MV-4-11 (cell line): ENCODE data around the gene RNF212B.
A peak's percentile ranks its signal among the peaks of the same experiment; 100 is the strongest.
"Not testable (repeated sequence)": the region's sequence is repeated elsewhere in the genome, so short reads cannot be mapped to it uniquely, and the experiment has no call there.

Experiments
- DNase-seq: peaks from one replicate; lab custom pipeline; 2025; lab: John Stamatoyannopoulos, UW

Gene RNF212B

GRCh38 chr14:23237772-23238594 is at the start of gene RNF212B:
TSS of gene RNF212B (plus strand) at chr14:23237936. CDS start at chr14:23240346, 2,410 bp downstream.
- peak; percentile 71 for DNase-seq

GRCh38 chr14:23193432-23193831 is 44.3 kb upstream of the RNF212B start:
- no peak for DNase-seq

DNA sequence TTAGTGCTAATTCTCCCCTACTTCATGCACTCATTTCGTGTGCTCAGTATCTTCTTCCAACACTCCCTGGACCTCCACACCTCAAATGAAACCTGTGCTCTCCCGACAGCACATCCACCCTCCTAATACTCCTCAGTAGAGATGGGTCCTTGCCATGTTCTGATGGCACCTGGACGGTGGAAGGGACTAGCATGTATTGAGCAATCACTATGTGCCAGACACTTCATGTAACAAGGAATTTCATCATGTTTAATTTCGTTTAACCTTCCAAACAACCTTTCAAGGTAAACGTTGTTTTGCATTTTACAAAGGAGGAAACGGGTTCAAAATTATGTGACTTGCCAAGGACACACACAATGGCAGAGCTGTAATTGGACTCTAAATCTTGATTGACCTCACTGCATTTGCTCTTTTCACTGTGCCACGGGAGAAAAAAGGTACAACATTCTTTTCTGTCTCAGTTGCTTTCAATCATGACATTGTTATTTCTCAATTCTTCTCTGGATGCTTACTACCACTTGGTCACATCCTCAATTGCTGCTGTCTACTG is 42.1 kb upstream of the RNF212B start:
- DNase-seq, result no peak

DNA sequence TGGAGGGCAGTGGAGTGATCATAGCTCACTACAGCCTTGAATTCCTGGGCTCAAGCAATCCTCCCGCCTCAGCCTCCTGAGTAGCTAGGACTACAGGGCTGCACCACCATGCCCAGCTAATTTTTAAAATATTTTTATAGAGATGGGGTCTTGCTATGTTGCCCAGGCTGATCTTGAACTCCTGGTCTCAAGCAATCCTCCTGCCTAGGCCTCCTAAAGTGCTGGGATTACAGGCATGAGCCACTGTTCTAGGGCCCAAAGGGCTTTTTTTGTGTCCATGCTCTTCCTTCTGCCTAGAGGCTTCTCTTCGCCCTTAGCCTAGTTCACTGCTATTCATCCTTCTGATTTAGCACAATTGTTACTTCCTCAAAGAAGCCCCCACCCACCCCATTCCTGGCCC is 41.2 kb upstream of the RNF212B start:
- DNase-seq, result not testable (repeated sequence)

- not testable (repeated sequence) for DNase-seq
Observed at GRCh38 chr14:23199141-23199540, 38.6 kb upstream of the RNF212B start.

GRCh38 chr14:23202001-23202400 is 35.7 kb upstream of the RNF212B start:
- DNase-seq, result no peak

DNA sequence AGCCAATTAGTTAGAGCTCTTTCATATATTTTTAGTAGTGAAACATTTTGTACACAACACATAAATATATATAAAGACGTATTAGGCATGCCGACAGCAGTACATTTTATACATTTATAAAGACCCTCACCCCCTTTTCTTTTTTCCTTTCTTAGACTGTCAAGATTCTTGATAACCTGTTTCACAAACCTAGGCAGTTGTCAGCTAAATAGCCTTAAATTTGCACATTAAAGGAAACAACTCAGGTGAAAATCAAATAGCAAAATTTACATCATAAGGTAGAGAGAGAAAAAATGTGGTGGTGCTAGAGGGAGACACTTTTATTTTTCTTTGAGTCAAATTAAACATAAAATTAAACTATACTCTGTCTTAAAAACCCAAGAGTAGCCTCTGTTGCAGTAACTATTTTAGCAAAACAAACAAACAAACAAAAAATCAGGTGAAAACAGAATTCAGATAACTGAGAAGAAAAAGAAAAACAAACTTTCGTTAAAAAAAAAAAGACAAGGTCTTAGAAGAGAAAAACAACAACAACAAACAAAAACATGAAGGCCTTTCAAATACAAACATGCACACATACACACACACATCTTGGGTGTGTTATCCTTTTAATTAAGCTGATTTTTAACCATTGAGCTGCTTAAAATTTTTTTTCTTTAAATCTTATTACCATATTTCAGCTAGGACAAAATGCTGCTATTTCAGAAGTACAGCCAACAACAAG is 31.2 kb upstream of the RNF212B start:
- DNase-seq, result no peak

DNA sequence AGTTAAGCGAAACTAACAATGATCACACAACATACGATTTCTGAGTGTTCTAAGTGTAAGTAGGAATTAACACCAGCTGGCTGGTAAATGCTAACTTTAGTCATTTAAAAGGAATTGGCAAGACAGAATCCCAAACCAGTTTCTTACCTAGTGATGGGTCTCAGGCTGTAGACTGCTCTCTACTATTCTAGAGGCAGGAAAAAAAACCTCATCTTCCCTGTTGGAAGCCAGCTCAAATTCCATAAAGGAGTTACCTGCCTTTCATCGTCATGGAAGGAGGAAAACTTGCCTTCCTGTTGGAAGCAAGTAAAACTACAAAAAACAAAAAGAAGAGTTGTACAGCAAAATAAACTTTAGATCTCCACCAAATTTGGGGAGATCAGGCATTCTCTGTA is 30.6 kb upstream of the RNF212B start:
- no peak for DNase-seq

DNA sequence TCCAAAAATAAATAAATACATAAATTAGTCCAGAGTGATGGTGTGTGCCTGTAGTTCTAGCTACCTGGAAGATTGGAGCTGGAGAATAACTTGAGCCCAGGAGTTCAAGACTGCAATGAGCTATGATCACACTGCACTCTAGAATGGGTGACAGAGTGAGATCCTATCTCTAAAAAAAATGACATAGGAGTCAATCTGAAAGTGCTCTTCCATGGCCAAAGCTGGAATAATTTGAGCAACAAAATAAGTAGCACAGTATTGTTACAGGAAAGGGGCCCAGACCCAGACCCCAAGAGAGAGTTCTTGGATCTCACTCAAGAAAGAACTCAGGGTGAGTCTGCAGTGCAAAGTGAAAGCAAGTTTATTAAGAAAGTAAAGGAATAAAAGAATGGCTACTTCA is 29.4 kb upstream of the RNF212B start:
- DNase-seq, result no peak

DNA sequence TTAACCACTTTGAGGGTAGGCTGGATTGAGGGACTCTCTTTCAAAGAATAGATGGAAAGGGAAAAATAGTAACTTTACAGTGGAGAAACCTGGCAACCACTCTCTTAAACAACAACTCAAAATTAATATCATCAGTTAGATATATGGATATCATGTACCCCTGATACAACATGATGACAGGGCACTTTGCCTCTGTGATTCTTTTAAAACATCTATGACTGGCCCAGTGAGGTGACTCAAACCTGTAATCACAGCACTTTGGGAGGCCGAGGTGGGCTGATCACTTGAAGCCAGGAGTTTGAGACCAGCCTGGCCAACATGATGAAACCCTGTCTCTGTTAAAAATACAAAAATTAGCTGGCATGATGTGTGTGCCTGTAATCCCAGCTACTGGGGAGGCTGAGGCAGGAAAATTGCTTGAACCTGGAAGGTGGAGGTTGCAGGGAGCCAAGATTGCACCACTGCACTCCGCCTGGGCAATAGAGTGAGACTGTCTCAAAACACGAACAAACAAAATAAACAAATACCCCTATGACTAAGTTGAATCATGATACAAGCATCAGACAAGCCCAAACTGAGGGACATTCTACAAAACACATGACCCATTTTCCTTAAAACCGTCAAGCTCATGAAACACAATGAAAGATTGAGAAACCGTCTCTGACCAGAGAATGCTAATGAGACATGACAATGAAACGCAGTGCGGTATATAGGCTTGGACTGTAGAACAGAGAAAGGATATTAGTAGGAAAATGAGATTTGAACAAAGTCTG is 27.9 kb upstream of the RNF212B start:
- no peak for DNase-seq

DNA sequence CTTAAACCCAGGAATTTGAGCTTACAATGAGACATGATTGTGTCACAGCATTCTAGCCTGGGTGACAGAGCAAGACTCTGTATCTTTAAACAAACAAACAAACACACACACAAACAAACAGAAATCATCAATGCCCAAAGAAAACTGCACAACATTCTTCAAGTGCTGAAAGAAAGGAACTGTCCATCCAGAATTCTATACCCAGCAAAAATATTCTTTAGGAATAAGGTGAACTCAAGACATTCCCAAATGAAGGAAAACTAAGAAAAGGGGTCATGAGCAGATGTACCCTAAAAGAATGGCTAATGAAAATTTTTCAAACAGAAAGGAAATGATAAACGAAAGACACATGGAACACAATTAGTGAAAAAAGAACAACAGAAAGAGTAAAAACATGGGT is 22.3 kb upstream of the RNF212B start:
- DNase-seq, result no peak

DNA sequence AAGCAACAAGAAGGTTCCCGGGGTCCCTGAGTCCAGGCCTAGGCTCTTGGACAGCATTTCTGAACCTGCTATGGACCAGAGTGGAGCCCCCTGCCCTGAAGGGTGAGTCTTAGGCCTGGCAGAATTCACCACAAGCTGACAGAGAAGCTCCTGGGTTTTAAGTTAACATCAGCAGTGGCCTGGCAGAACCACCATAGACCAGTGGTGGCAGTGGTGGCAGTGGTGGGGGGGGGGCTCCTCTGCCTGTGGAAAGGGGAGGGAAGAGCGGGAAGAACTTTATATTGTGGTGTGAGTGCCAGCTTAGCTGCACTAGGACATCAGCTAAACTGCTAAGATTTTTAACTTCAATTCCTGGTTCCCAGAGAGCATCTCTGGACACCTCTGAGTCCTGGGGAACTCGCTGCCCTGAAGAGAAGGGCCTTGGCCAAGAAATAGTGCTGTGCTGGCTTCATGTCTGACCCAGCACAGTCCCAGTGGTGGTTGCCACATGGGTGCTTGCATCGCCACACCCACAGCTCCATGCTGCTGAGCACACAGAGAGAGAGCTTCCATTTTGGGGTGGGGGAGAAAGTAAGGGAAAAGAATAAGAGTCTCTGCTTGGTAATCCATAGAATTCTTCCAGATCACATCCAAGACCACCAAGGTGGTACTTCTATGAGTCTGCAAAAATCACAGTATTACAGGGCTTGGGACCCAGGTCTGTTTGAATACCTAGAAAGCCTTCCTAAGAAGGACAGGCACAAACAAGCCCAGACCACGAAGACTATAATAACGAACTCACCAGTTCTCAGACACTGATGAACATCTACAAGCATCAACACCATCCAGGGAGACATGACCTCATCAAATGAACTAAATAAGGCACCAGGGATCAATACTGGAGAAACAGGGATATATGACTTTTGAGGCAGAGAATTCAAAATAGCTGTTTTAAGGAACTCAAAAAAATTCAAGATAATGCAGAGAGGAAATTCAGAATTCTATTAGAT is 20.4 kb upstream of the RNF212B start:
- DNase-seq, result no peak

GRCh38 chr14:23219075-23219474 is 18.7 kb upstream of the RNF212B start:
- no peak for DNase-seq

DNA sequence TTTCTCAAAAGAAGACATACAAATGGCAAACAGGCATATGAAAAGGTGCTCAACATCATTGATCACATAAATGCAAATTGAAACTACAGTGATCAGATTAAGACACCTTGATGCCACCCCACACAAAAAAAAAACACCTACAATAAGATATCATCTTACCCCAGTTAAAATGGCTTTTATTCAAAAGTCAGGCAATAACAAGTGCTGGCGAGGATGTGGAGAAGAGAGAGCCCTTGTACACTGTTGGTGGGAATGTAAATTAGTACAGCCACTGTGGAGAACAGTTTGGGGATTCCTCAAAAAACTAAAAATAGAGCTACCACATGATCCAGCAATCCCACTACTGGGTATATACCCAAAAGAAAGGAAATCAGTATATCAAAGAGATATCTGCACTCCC is 12.8 kb upstream of the RNF212B start:
- not testable (repeated sequence) for DNase-seq

DNA sequence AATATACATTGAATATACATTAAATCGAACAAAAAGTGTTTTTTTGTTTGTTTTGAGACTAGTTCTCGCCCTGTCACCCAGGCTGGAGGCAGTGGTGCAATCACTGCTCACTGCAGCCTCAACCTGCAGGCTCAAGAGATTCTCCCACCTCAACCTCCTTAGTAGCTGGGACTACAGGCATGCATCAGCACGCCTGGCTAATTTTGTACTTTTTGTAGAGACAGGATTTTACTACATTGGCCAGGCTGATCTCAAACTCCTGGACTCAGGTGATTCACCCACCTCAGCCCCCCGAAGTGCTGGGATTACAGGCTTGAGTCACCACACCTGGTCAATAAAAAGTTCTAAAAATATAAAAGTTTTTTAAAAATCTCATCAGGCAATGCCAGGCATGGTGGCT is 10.2 kb upstream of the RNF212B start:
- no peak for DNase-seq

DNA sequence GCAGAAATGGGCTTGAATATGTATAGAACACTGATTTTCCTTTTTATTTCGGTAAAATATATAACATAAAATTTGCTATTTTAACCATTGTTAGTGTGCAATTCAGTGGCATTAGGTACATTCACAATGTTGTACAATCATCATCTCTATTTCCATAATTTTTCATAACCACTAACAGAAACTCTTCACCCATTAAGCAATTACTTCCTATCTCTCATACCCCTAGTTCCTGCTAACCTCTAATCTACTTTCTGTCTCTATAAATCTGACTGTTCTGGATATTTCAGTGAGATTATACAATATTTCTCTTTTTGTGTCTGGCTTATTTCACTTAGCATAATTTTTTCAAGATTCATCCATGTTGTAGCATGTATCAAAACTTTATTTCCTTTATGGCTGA is 8.9 kb upstream of the RNF212B start:
- peak; percentile 30 for DNase-seq

DNA sequence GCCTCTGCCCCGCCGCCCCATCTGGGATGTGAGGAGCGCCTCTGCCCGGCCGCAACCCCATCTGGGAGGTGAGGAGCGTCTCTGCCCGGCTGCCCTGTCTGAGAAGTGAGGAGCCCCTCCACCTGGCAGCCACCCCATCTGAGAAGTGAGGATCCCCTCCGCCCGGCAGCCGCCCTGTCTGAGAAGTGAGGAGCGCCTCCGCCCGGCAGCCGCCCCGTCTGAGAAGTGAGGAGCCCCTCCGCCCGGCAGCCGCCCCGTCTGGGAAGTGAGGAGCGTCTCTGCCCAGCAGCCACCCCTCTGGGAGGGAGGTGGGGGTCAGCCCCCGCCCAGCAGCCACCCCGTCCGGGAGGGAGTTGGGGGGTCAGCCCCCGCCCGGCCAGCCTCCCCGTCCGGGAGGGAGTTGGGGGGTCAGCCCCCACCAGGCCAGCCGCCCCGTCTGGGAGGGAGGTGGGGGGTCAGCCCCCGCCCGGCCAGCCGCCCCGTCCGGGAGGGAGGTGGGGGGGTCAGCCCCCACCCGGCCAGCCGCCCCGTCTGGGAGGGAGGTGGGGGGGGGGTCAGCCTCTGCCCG is 5.4 kb upstream of the RNF212B start:
- not testable (repeated sequence) for DNase-seq

- no peak for DNase-seq
Observed at GRCh38 chr14:23240661-23241060, 2.9 kb downstream of the RNF212B start.

DNA sequence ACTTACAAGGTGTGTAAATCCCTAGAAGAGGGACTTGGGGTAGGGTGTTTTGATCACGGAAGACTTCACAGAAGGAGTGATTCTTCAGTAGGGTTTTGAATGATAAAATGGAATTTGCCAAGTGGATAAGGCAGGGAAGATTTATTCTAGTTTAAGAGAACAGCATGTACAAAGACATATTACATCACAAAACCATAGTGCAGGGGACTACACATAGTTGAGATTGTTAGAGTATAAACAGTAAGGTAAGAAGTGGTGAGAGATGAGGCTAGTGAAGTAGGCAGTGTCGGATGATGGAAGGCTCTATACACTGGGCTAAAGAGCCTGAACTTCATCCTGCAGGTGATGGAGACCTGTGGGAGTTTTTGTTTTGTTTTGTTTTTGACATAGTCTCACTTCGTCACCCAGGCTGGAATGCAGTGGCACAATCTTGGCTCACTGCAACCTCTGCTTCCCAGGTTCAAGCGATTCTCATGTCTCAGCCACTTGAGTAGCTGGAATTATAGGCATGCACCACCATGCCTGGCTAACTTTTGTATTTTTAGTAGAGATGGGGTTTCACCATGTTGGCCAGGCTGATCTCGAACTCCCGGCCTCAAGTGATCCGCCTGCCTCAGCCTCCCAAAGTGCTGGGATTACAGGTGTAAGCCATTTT is 3.5 kb downstream of the RNF212B start:
- DNase-seq, result not testable (repeated sequence)

GRCh38 chr14:23242076-23242475 is 4.3 kb downstream of the RNF212B start:
- DNase-seq, result no peak
